HEK293T (cell line): ENCODE results near the gene EGFR.

Experiments used
- ARNT ChIP-seq: fragments of 450-650 bp; IDR thresholded peaks from 2 replicates; pipeline ENCODE4 v1.6.1; 2017; ENCODE audit warnings: mild to moderate bottlenecking
- BHLHE40 ChIP-seq: fragments of 450-650 bp; IDR thresholded peaks from 2 replicates; pipeline ENCODE4 v1.6.1; 2016; ENCODE audit warnings: mild to moderate bottlenecking, moderate library complexity, borderline replicate concordance
- ELF4 ChIP-seq: fragments of 450-650 bp; IDR thresholded peaks from 2 replicates; pipeline ENCODE4 v1.6.1; 2017; ENCODE audit warnings: antibody characterized with exemption
- FOXK2 ChIP-seq: fragments of 450-650 bp; IDR thresholded peaks from 2 replicates; pipeline ENCODE4 v1.6.1; 2016; ENCODE audit warnings: mild to moderate bottlenecking
- FOXM1 ChIP-seq: fragments of 450-650 bp; IDR thresholded peaks from 2 replicates; pipeline ENCODE4 v1.6.1; 2017; ENCODE audit warnings: mild to moderate bottlenecking, borderline replicate concordance
- HDGF ChIP-seq: fragments of 450-650 bp; IDR thresholded peaks from 2 replicates; pipeline ENCODE4 v1.6.1; 2017; ENCODE audit warnings: antibody characterized with exemption, borderline replicate concordance
- L3MBTL2 ChIP-seq: fragments of 450-650 bp; conservative IDR thresholded peaks from 2 replicates; pipeline ENCODE4 v1.6.1; 2016; ENCODE audit warnings: mild to moderate bottlenecking
- LEF1 ChIP-seq: fragments of 450-650 bp; IDR thresholded peaks from 2 replicates; pipeline ENCODE4 v1.6.1; 2017; ENCODE audit warnings: mild to moderate bottlenecking, borderline replicate concordance
- NFRKB ChIP-seq: fragments of 450-650 bp; IDR thresholded peaks from 2 replicates; pipeline ENCODE4 v1.6.1; 2016; ENCODE audit warnings: mild to moderate bottlenecking, moderate library complexity
- SUZ12 ChIP-seq: fragments of 450-650 bp; IDR thresholded peaks from 2 replicates; pipeline ENCODE4 v1.6.1; 2016; ENCODE audit warnings: mild to moderate bottlenecking
- TARDBP ChIP-seq: fragments of 450-650 bp; IDR thresholded peaks from 2 replicates; pipeline ENCODE4 v1.6.1; 2016
- TF ChIP-seq, protein P1 (sequence below): fragments of 450-650 bp; IDR thresholded peaks from 2 replicates; pipeline ENCODE4 v1.6.1; 2016

DNA sequence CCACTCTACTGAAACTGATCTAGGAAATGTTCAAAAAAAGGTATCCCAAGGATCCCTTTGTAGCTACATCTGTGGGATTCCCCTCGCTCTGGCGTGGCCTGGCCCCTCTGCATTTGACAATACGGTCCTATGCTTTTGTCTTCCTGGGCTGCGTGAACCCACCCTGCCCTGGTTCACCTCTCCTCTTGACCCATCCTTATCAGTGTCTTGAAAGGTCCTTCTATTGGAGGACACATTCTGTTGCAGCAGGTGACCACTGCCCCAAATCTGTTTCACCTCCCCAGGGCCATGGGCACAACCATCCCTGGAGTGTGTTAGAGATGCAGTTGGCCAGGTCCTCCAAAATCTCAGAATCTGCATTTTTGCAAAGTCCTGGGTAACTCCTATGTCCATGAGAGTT is 100.8 kb downstream of the EGFR start:
- TF ChIP-seq HDGF (no peak), FOXK2 (no peak), ELF4 (no peak), BHLHE40 (no peak), FOXM1 (no peak), ARNT (no peak), SUZ12 (no peak), NFRKB (no peak), L3MBTL2 (no peak), LEF1 (no peak), TARDBP (no peak)
- TF ChIP-seq, protein P1, sequence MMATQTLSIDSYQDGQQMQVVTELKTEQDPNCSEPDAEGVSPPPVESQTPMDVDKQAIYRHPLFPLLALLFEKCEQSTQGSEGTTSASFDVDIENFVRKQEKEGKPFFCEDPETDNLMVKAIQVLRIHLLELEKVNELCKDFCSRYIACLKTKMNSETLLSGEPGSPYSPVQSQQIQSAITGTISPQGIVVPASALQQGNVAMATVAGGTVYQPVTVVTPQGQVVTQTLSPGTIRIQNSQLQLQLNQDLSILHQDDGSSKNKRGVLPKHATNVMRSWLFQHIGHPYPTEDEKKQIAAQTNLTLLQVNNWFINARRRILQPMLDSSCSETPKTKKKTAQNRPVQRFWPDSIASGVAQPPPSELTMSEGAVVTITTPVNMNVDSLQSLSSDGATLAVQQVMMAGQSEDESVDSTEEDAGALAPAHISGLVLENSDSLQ = no peak
